ENCODE data around the gene GIMAP2.

GRCh38 chr7:150738092-150738491 lies 52.6 kb downstream of the GIMAP2 start:
- TF ChIP-seq POLR2A (IDR thresholded peaks at IDR 0.05; ENCODE audit: low read length) (no peak), GATA1 (IDR thresholded peaks at IDR 0.05; ENCODE audit: low read depth, low read length) (no peak)

All from erythroblast (primary cell).